SK-N-SH treated with all-trans-retinoic acid at 6 μM for 48 hours (cell line): ENCODE measurements around the gene ZC3H7B.

Experiments
- ATAC-seq: fragments of 200-7000 bp; cut with Tn5 transposase; 3 replicates; pipeline ENCODE4 v1.9.1; 2020; ENCODE audit warnings: mild to moderate bottlenecking, moderate library complexity
- ARNTL ChIP-seq: fragments of 450-650 bp; formaldehyde crosslinking; IDR thresholded peaks from 2 replicates; pipeline ENCODE4 v1.5.0; 2020; ENCODE audit warnings: low read depth, mild to moderate bottlenecking, moderate library complexity, borderline replicate concordance
- BACH2 ChIP-seq: fragments of 250-450 bp; sonication (Bioruptor Pico); IDR thresholded peaks from 2 replicates; pipeline ENCODE4 v1.9.0; 2021; ENCODE audit warnings: mild to moderate bottlenecking, borderline replicate concordance
- CSDC2 ChIP-seq: fragments of 250-450 bp; sonication (Bioruptor Pico); IDR thresholded peaks from 2 replicates; pipeline ENCODE4 v1.5.0; 2020; ENCODE audit warnings: mild to moderate bottlenecking, moderate library complexity
- ESRRG ChIP-seq: fragments of 250-450 bp; sonication (Bioruptor Pico); IDR thresholded peaks from 2 replicates; pipeline ENCODE4 v1.6.1; 2021; ENCODE audit warnings: mild to moderate bottlenecking
- GLIS3 ChIP-seq: fragments of 250-450 bp; sonication (Bioruptor Pico); IDR thresholded peaks from 2 replicates; pipeline ENCODE4 v1.5.0; 2020; ENCODE audit warnings: mild to moderate bottlenecking, moderate library complexity
- RARB ChIP-seq: fragments of 250-450 bp; sonication (Bioruptor Pico); IDR thresholded peaks from 2 replicates; pipeline ENCODE4 v1.8.0; 2021; ENCODE audit warnings: mild to moderate bottlenecking, moderate library complexity
- SNAI2 ChIP-seq: fragments of 250-450 bp; sonication (Bioruptor Pico); IDR thresholded peaks from 2 replicates; pipeline ENCODE4 v1.5.0; 2020; ENCODE audit warnings: mild to moderate bottlenecking, moderate library complexity
- ZFP30 ChIP-seq: fragments of 450-650 bp; formaldehyde crosslinking; IDR thresholded peaks from 2 replicates; pipeline ENCODE4 v1.5.0; 2022; ENCODE audit warnings: mild to moderate bottlenecking, moderate library complexity
- ZNF70 ChIP-seq: fragments of 450-650 bp; formaldehyde crosslinking; IDR thresholded peaks from 2 replicates; pipeline ENCODE4 v1.5.0; 2020; ENCODE audit warnings: mild to moderate bottlenecking, moderate library complexity
- TF ChIP-seq, protein P1 (sequence below): fragments of 250-450 bp; sonication (Bioruptor Pico); IDR thresholded peaks from 2 replicates; pipeline ENCODE4 v1.5.1; 2020; ENCODE audit warnings: low read depth, mild to moderate bottlenecking, moderate library complexity
- TF ChIP-seq, protein P2 (sequence below): fragments of 250-450 bp; sonication (Bioruptor Pico); IDR thresholded peaks from 2 replicates; pipeline ENCODE4 v1.5.0; 2020; ENCODE audit warnings: mild to moderate bottlenecking, moderate library complexity
- TF ChIP-seq, protein P3 (sequence below): fragments of 250-450 bp; sonication (Bioruptor Pico); IDR thresholded peaks from 2 replicates; pipeline ENCODE4 v1.8.0; 2020; ENCODE audit warnings: mild to moderate bottlenecking, moderate library complexity, borderline replicate concordance
- TF ChIP-seq, protein P4 (sequence below): fragments of 250-450 bp; sonication (Bioruptor Pico); IDR thresholded peaks from 2 replicates; pipeline ENCODE4 v1.5.1; 2021; ENCODE audit warnings: mild to moderate bottlenecking, moderate library complexity
- TF ChIP-seq, protein P5 (sequence below): fragments of 250-450 bp; sonication (Bioruptor Pico); IDR thresholded peaks from 2 replicates; pipeline ENCODE4 v1.8.0; 2021; ENCODE audit warnings: low read depth, mild to moderate bottlenecking, moderate library complexity, borderline replicate concordance

ZC3H7B gene, protein sequence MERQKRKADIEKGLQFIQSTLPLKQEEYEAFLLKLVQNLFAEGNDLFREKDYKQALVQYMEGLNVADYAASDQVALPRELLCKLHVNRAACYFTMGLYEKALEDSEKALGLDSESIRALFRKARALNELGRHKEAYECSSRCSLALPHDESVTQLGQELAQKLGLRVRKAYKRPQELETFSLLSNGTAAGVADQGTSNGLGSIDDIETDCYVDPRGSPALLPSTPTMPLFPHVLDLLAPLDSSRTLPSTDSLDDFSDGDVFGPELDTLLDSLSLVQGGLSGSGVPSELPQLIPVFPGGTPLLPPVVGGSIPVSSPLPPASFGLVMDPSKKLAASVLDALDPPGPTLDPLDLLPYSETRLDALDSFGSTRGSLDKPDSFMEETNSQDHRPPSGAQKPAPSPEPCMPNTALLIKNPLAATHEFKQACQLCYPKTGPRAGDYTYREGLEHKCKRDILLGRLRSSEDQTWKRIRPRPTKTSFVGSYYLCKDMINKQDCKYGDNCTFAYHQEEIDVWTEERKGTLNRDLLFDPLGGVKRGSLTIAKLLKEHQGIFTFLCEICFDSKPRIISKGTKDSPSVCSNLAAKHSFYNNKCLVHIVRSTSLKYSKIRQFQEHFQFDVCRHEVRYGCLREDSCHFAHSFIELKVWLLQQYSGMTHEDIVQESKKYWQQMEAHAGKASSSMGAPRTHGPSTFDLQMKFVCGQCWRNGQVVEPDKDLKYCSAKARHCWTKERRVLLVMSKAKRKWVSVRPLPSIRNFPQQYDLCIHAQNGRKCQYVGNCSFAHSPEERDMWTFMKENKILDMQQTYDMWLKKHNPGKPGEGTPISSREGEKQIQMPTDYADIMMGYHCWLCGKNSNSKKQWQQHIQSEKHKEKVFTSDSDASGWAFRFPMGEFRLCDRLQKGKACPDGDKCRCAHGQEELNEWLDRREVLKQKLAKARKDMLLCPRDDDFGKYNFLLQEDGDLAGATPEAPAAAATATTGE

DNA sequence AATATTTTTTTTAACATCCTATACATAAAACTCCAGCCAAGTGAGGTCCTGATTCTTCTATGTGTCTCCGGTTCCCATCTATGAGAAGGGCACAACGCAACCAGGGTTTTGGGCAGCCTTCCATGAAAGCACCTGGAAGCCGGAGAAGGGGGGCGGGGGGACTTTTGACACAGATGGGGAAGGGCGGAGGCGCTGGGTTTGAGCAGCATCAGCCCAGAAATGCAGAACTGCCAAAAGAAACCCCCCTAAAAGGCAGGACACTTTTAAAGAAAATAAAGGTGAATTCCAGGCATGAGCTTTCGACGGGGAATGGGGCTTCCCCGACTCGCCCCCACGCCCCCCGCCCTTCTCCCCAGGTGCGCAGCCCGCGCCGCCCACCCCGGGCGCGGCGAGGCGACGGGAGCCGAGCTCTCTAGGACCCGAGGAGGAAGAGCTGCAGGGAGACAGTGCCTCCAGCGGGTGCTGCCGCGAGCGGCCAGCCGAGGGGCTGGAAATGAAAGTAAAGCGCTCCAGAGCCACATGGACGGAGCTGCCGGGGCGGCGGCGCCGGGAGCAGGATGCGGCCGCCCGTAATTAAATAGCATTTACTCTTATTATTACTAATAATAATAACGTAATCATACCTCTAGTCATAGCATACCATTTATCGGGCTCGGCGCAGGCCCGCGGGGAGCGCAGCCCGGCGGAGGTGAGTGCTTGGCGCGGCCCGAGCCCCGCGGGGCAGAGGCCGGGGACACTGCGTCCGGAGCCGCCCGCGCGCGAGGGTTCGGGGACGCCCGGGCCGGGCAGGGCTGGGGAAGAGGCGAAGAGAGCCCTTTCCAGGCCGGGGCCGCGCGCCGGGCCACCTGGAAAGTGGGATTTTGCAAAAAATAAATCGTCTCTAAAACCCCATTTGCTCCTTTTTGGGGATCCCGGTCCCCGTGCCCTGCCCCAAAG lies at the start of gene ZC3H7B:
TSS of gene ZC3H7B (plus strand) at position 441 of the 936 bp plus-strand sequence. CDS start 19,136 bp downstream, outside the sequence.
- ATAC-seq = peak; percentile 95
- TF ChIP-seq, protein P1, sequence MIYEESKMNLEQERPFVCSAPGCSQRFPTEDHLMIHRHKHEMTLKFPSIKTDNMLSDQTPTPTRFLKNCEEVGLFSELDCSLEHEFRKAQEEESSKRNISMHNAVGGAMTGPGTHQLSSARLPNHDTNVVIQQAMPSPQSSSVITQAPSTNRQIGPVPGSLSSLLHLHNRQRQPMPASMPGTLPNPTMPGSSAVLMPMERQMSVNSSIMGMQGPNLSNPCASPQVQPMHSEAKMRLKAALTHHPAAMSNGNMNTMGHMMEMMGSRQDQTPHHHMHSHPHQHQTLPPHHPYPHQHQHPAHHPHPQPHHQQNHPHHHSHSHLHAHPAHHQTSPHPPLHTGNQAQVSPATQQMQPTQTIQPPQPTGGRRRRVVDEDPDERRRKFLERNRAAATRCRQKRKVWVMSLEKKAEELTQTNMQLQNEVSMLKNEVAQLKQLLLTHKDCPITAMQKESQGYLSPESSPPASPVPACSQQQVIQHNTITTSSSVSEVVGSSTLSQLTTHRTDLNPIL (CRISPR knock-in tag) = no peak
- TF ChIP-seq SNAI2 (CRISPR knock-in tag) (no peak), GLIS3 (no peak)
- TF ChIP-seq, protein P2, sequence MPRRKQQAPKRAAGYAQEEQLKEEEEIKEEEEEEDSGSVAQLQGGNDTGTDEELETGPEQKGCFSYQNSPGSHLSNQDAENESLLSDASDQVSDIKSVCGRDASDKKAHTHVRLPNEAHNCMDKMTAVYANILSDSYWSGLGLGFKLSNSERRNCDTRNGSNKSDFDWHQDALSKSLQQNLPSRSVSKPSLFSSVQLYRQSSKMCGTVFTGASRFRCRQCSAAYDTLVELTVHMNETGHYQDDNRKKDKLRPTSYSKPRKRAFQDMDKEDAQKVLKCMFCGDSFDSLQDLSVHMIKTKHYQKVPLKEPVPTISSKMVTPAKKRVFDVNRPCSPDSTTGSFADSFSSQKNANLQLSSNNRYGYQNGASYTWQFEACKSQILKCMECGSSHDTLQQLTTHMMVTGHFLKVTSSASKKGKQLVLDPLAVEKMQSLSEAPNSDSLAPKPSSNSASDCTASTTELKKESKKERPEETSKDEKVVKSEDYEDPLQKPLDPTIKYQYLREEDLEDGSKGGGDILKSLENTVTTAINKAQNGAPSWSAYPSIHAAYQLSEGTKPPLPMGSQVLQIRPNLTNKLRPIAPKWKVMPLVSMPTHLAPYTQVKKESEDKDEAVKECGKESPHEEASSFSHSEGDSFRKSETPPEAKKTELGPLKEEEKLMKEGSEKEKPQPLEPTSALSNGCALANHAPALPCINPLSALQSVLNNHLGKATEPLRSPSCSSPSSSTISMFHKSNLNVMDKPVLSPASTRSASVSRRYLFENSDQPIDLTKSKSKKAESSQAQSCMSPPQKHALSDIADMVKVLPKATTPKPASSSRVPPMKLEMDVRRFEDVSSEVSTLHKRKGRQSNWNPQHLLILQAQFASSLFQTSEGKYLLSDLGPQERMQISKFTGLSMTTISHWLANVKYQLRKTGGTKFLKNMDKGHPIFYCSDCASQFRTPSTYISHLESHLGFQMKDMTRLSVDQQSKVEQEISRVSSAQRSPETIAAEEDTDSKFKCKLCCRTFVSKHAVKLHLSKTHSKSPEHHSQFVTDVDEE (CRISPR knock-in tag) = no peak

DNA sequence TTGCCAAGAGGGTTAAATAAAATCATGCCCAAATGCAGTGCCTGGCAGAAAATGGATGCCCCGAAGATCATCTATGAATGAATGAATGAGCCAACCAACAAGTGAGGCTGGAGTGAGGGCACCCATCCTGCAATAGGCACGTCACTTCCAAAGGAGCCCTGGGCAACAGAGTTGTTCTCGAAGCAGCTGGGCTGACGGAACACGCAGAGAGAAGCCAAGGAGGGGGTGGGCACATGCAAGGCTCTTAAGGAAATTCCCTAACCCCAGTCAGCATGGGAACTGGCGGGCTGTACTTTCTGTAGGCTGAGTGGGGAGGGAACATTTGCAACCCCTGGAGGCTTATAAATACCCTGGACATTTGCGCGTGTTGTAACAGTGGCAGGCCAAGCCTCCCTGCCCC lies 49.0 kb upstream of the ZC3H7B start:
- no peak for ATAC-seq
- TF ChIP-seq GLIS3 (no peak), ZFP30 (CRISPR knock-in tag) (no peak), ESRRG (CRISPR knock-in tag) (no peak), ZNF70 (CRISPR knock-in tag) (no peak), SNAI2 (CRISPR knock-in tag) (no peak), BACH2 (CRISPR knock-in tag) (no peak), ARNTL (CRISPR knock-in tag) (no peak), CSDC2 (CRISPR knock-in tag) (no peak), RARB (no peak)
- TF ChIP-seq, protein P3, sequence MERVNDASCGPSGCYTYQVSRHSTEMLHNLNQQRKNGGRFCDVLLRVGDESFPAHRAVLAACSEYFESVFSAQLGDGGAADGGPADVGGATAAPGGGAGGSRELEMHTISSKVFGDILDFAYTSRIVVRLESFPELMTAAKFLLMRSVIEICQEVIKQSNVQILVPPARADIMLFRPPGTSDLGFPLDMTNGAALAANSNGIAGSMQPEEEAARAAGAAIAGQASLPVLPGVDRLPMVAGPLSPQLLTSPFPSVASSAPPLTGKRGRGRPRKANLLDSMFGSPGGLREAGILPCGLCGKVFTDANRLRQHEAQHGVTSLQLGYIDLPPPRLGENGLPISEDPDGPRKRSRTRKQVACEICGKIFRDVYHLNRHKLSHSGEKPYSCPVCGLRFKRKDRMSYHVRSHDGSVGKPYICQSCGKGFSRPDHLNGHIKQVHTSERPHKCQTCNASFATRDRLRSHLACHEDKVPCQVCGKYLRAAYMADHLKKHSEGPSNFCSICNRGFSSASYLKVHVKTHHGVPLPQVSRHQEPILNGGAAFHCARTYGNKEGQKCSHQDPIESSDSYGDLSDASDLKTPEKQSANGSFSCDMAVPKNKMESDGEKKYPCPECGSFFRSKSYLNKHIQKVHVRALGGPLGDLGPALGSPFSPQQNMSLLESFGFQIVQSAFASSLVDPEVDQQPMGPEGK (CRISPR knock-in tag) = no peak
- TF ChIP-seq, protein P2 (CRISPR knock-in tag) = no peak
- TF ChIP-seq, protein P1 (CRISPR knock-in tag) = no peak
- TF ChIP-seq, protein P4, sequence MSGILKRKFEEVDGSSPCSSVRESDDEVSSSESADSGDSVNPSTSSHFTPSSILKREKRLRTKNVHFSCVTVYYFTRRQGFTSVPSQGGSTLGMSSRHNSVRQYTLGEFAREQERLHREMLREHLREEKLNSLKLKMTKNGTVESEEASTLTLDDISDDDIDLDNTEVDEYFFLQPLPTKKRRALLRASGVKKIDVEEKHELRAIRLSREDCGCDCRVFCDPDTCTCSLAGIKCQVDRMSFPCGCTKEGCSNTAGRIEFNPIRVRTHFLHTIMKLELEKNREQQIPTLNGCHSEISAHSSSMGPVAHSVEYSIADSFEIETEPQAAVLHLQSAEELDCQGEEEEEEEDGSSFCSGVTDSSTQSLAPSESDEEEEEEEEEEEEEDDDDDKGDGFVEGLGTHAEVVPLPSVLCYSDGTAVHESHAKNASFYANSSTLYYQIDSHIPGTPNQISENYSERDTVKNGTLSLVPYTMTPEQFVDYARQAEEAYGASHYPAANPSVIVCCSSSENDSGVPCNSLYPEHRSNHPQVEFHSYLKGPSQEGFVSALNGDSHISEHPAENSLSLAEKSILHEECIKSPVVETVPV (CRISPR knock-in tag) = no peak
- TF ChIP-seq, protein P5, sequence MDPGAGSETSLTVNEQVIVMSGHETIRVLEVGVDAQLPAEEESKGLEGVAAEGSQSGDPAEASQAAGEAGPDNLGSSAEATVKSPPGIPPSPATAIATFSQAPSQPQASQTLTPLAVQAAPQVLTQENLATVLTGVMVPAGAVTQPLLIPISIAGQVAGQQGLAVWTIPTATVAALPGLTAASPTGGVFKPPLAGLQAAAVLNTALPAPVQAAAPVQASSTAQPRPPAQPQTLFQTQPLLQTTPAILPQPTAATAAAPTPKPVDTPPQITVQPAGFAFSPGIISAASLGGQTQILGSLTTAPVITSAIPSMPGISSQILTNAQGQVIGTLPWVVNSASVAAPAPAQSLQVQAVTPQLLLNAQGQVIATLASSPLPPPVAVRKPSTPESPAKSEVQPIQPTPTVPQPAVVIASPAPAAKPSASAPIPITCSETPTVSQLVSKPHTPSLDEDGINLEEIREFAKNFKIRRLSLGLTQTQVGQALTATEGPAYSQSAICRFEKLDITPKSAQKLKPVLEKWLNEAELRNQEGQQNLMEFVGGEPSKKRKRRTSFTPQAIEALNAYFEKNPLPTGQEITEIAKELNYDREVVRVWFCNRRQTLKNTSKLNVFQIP (CRISPR knock-in tag) = no peak
- TF ChIP-seq, all 23 proteins: peak for 0
